KG1 (cell line): Measurements from ENCODE around the gene KATNBL1.
A peak's percentile ranks its signal among the peaks of the same experiment; 100 is the strongest.

Source experiments
- DNase-seq: peaks from one replicate; lab custom pipeline; 2025; lab: John Stamatoyannopoulos, UW

The KATNBL1 gene

DNA sequence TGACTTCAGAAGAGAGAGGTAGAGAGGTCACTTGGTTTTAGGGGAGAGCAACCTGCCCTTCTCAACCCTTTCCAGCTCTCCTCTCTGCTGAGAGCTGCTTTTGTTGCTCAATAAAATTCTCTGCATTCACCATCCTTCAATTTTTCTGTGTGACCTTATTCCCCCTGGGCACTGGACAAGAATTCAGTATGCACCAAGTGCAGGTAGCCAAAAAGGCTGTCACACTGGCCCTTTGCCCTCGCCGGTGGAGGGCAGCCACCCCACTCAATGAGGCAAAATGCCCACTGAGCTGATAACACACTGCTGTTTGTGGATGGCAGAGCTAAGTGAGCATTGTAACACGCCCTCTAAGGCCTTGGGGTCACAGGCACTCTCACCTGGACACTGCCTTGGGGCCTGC is 95.2 kb downstream of the KATNBL1 start:
- DNase-seq, result no peak

DNA sequence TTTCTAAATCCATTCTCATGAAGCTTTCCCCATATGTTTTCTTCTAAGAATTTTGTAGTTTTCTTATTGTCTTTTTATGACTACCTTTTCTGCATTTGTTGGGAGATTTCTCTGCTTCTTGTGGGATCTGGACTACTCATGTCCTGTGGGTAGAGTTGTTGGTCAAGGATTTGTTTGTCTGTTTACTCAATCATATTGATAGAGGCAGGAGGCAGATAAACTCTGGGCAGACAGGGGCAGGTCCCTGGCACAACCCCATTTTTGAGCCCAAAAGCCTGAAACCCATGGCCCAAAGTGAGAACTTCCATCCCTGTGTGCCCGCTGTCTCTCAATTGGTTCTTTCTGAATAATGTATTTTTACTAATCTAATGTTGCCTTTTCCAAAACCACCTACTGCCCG is 95.7 kb downstream of the KATNBL1 start:
- DNase-seq, result no peak

DNA sequence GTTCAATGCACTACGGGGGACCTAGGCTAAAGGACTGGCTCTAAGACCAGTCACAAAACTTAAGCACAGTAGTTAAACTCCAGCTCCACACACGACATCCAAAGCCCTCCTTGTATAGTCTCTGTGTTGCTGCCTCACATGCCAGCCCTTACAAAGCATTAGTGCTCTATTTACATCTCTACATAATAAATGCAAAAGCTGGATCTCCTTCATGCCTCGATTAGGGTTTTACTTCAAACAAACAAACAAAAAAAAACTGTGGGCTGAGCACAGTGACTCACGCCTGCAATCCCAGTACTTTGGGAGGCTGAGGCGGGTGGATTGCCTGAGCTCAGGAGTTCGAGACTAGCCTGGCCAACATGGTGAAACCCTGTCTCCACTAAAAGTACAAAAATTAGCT is 98.4 kb downstream of the KATNBL1 start:
- DNase-seq, result no peak

DNA sequence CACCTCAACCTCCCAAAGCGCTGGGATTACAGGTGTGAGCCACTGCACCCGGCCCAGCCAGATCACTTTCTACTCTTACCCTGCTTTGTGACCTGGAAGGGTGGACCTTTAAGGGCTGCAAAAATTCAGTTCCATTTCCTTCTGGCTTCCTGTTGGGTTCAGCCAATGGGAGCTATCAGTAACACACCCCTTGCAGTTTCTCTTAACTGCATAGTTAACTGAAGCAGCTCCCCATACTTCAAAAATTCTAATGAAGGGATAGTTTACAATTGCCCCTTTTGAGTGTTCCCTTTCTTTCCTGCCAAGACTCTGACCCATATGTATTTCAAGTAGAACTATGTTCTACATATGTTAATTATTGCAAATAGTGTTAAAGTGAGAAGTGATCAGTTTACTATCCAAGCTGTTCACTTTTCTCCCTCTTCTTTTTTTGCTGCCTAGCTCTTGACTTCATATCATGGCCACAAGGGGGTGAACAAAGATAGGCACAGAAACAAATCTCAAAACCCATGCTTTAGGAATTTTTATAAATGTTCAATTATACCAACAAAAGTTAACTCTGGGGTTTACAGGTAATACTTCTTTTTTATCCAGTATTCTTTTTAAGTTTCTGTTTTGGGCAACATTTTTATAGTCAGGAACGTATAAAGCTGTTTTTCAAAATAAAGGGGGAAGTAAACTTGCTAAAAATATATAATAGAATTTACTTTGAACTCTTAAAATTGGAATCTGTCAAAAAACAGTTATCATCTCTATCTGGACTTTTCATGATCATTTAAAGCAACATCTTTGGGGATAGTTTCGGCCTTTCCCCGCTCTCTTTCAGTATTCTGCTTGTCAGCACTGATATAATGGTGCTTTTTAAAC is 99.9 kb downstream of the KATNBL1 start:
- no peak for DNase-seq

DNA sequence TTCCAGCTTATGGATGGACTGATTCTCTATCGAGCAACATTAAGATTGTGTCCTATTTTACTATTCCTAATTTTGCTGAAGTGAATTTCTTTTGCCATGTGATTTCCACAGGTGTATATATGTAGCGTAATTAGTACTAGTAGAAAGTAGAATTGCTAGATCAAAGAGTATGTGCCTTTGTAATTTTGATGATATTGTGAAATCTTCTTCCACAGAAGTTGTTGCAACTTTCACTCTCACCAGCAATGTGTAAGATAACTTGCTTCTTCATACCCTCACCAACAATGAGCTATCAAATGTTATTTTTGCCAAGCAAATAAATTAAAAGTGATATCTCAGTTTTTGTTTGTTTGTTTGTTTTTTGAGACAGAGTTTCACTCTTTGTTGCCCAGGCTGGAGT is 102.6 kb downstream of the KATNBL1 start:
- no peak for DNase-seq

DNA sequence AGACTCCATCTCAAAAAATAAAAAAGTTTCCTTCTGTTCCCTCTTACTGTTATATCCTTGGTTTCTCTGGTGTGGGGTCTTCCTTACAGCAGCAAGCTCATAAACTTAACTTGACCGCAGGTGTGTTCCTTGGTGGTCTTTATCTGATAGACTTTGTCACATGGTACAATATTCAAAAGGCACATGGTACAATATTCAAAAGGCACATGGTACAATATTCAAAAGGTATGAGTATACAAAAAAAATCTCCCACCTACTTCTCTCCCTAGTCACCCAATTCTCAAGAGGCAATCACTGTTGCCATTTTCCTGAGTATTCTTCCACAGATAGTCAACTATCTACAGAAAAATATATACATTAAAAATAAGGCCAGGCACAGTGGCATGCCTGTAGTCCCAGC is 103.5 kb downstream of the KATNBL1 start:
- DNase-seq, result no peak

DNA sequence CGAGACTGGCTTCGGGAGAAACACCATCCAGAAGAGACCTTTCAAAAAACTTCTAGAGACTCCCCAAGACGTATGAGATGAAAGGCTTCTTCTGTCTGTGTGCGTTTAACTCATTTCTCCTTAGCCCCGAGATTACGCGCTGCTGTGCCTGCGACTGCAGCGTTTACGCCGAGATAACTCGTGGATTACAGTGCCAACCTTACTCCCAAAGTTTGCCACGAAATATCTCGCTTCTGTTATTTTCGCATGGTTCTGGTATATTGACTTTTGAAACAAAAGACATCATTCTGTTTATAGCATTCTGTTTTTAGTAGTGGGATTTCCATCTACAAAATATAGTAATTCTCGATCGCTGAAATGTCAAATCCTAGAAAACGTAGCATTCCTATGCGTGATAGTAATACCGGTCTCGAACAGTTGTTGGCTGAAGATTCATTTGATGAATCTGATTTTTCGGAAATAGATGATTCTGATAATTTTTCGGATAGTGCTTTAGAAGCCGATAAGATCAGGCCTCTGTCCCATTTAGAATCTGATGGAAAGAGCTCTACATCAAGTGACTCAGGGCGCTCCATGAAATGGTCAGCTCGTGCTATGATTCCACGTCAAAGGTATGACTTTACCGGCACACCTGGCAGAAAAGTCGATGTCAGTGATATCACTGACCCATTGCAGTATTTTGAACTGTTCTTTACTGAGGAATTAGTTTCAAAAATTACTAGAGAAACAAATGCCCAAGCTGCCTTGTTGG is 107.5 kb downstream of the KATNBL1 start:
- no peak for DNase-seq

DNA sequence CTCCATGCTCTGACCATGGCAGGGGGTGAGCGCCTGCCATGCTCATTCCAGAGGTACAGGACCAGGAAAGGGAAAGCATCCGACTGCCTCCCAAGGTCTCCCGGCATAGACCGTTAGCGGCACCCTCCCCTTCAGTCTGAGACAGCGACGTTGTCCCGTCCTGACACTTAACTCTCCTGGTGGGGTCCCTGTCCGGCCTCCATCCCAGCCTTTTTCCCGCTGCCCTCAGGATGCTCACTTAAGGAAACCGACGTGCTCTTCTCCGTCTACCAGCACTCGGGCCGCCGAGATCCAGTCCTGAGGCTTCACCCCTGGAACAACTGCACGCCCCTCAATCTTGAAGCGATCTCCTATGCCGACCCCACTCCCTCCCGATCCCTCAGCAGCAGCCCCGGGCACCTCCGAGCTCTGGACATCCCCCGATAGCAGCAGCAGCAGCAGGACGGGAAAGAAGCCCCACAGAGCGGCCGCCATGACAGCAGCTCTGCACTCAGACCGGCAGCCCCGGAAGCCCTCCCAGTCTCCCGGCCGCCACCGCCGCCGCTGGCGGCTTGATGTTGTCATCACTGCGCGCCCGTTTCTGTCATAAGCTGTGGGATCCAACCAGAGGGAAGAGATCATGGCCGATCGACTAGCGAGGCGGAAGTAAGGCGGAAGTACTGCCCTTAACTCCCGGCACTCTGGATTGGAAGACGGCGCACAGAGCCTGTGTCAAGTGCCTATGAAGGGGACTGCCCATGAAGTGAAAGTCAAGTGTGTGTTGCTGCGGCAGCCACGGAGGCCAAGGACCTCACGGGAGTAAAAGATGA is 108.3 kb downstream of the KATNBL1 start, which contains the start of the genes EMC7 and PGBD4:
EMC7 (minus strand) TSS at position 497 of the 809 bp plus-strand sequence; CDS start at position 474, 23 bp downstream.
PGBD4 (plus strand) TSS at position 718 of the 809 bp plus-strand sequence. CDS start 449 bp downstream, outside the sequence.
- peak; percentile 83 for DNase-seq

DNA sequence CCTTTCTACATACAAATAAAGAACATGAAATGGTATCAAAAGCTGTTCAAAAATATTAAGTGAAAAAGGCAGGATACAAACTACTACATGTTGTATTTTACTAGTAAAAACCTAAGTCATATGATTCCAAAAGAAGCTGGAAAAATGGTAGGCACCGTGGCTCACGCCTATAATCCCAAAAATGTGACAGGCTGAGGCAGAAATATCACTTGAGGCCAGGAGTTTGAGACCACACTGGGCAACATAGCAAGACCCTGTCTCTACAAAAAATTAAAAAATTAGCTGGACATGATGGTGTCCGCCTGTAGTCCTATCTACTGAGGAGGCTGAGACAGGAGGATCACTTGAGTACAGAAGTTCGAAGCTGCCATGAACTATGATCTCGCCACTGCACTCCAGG is 110.0 kb downstream of the KATNBL1 start:
- no peak for DNase-seq
